Upper lobe of left lung (tissue), 4 donors: ENCODE results near the gene RBFOX2.

Source experiments
- CTCF ChIP-seq, 6 experiments: fragments of 450-650 bp in 4 of 6; fragments of 200-600 bp in 2 of 6; sonication (generic) in 2 of 6; IDR thresholded peaks; one replicate each; pipeline ENCODE4 v1.5.1; 2016 to 2019; ENCODE audit warnings: antibody characterized with exemption in 6 of 6
- EP300 ChIP-seq, 4 donors: sonication (generic); formaldehyde crosslinking; IDR thresholded peaks; one replicate each; pipeline ENCODE4 v1.5.1; 2017; ENCODE audit warnings: antibody characterized with exemption in 4 of 4, control low read depth in 2 of 4
- POLR2A ChIP-seq, 4 donors: fragments of 450-650 bp; IDR thresholded peaks; one replicate each; pipeline ENCODE4 v1.5.1; 2016 to 2017; ENCODE audit warnings: antibody characterized with exemption in 4 of 4, mild to moderate bottlenecking in 2 of 4
- POLR2AphosphoS5 ChIP-seq, 2 donors: sonication (generic); formaldehyde crosslinking; IDR thresholded peaks; one replicate each; pipeline ENCODE4 v1.5.1; 2017; ENCODE audit warnings: antibody characterized with exemption in 2 of 2

DNA sequence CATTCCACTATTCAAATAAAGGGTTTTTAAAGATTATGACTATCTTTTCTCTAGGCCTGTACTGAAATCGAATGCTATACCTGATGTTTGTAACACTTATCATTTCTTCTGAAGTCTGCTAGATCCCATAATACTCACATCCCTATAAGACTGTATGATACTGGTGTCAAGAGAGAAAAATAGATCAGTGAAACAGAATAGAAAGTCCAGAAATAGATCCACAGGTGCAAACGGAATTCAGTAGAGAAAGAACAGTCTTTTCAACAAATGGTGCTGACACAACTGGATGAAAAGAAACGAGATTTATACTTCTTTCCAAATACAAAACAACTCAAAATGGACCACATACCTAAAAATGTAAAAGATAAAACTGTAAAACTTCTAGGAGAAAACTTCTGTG lies 167.8 kb downstream of the RBFOX2 start:
- TF ChIP-seq POLR2AphosphoS5 (IDR thresholded peaks at IDR 0.05) = no peak
- no peak for TF ChIP-seq POLR2A (IDR thresholded peaks at IDR 0.05)
- no peak for TF ChIP-seq CTCF (IDR thresholded peaks at IDR 0.05)
- no peak for TF ChIP-seq EP300 (IDR thresholded peaks at IDR 0.05)
